GM18505 (cell line): ENCODE data around the gene VWA3B.

Experiments used
- ATAC-seq: cut with Tn5 transposase; IDR thresholded peaks from one replicate; pipeline ENCODE4 v1.9.1; 2021; ENCODE audit not compliant: unreplicated experiment
- POLR2A ChIP-seq: IDR thresholded peaks from 4 replicates; pipeline ENCODE4 v1.6.1; 2011; ENCODE audit warnings: borderline replicate concordance; ENCODE audit not compliant: insufficient read depth, insufficient read length; ENCODE audit errors: extremely low read depth

Gene VWA3B

GRCh38 chr2:98063291-98063854 is 23.6 kb upstream of the VWA3B start:
- TF ChIP-seq POLR2A = no peak
- no peak for ATAC-seq

- no peak for ATAC-seq
- no peak for TF ChIP-seq POLR2A
Observed at GRCh38 chr2:98065808-98066207, 21.2 kb upstream of the VWA3B start.

GRCh38 chr2:98067160-98067559 is 19.8 kb upstream of the VWA3B start:
- no peak for TF ChIP-seq POLR2A

GRCh38 chr2:98070081-98070480 is 16.9 kb upstream of the VWA3B start:
- no peak for ATAC-seq
- no peak for TF ChIP-seq POLR2A

More at GRCh38 chr2:98067160-98067559, 19.8 kb upstream of the VWA3B start:
- ATAC-seq = no peak

GRCh38 chr2:98072442-98072841 is 14.5 kb upstream of the VWA3B start:
- ATAC-seq = no peak
- no peak for TF ChIP-seq POLR2A

GRCh38 chr2:98078701-98079100 is 8.3 kb upstream of the VWA3B start:
- no peak for ATAC-seq
- no peak for TF ChIP-seq POLR2A

GRCh38 chr2:98084151-98084868 is 2.7 kb upstream of the VWA3B start:
- no peak for TF ChIP-seq POLR2A
- ATAC-seq = no peak

GRCh38 chr2:98084869-98085238 is 2.1 kb upstream of the VWA3B start:
- no peak for ATAC-seq

GRCh38 chr2:98085649-98086048 is 1.3 kb upstream of the VWA3B start:
- no peak for ATAC-seq
- no peak for TF ChIP-seq POLR2A

More at GRCh38 chr2:98084869-98085238, 2.1 kb upstream of the VWA3B start:
- TF ChIP-seq POLR2A = no peak

- no peak for TF ChIP-seq POLR2A
- ATAC-seq = no peak
Observed at GRCh38 chr2:98087447-98088020, 567 bp downstream of the VWA3B start.

- no peak for TF ChIP-seq POLR2A
Observed at GRCh38 chr2:98088261-98088660, 1.3 kb downstream of the VWA3B start.

GRCh38 chr2:98089941-98090340 is 3.0 kb downstream of the VWA3B start:
- TF ChIP-seq POLR2A = no peak
- ATAC-seq = no peak

More at GRCh38 chr2:98088261-98088660, 1.3 kb downstream of the VWA3B start:
- ATAC-seq = no peak

- TF ChIP-seq POLR2A = no peak
- no peak for ATAC-seq
Observed at GRCh38 chr2:98090951-98091350, 4.0 kb downstream of the VWA3B start.

GRCh38 chr2:98091738-98092137 is 4.8 kb downstream of the VWA3B start:
- no peak for ATAC-seq
- TF ChIP-seq POLR2A = no peak

- no peak for ATAC-seq
- no peak for TF ChIP-seq POLR2A
Observed at GRCh38 chr2:98093146-98093545, 6.2 kb downstream of the VWA3B start.

GRCh38 chr2:98093611-98094010 is 6.6 kb downstream of the VWA3B start:
- ATAC-seq = no peak
- TF ChIP-seq POLR2A = no peak
